ENCODE results near the gene SLC24A2.
"Not testable (repeated sequence)": the region's sequence is repeated elsewhere in the genome, so short reads cannot be mapped to it uniquely, and the experiment has no call there.

SLC24A2 gene

GRCh38 chr9:19788614-19789271 lies at the start of gene SLC24A2:
SLC24A2 (minus strand) TSS chr9:19789037.
- DNase-seq (ENCODE audit: low read depth in 3 of 3), result no peak

- DNase-seq (ENCODE audit: low read depth in 3 of 3), result not testable (repeated sequence)
Measured at GRCh38 chr9:19833331-19833730, 44.5 kb upstream of the SLC24A2 start.

GRCh38 chr9:19830796-19831195 lies 42.0 kb upstream of the SLC24A2 start:
- DNase-seq (ENCODE audit: low read depth in 3 of 3), result no peak

- DNase-seq (ENCODE audit: low read depth in 3 of 3), result no peak
Measured at GRCh38 chr9:19828576-19829109, 39.8 kb upstream of the SLC24A2 start.

GRCh38 chr9:19816769-19817168 lies 27.9 kb upstream of the SLC24A2 start:
- DNase-seq (ENCODE audit: low read depth in 3 of 3), result no peak

GRCh38 chr9:19812194-19812593 lies 23.4 kb upstream of the SLC24A2 start:
- DNase-seq (ENCODE audit: low read depth in 3 of 3), result no peak

- no peak for DNase-seq (ENCODE audit: low read depth in 3 of 3)
Measured at GRCh38 chr9:19809422-19810269, 20.8 kb upstream of the SLC24A2 start.

GRCh38 chr9:19807182-19807892 lies 18.5 kb upstream of the SLC24A2 start:
- DNase-seq (ENCODE audit: low read depth in 3 of 3), result no peak

- no peak for DNase-seq (ENCODE audit: low read depth in 3 of 3)
Measured at GRCh38 chr9:19804431-19804830, 15.6 kb upstream of the SLC24A2 start.

GRCh38 chr9:19800884-19801283 lies 12.0 kb upstream of the SLC24A2 start:
- DNase-seq (ENCODE audit: low read depth in 3 of 3), result no peak

GRCh38 chr9:19799784-19800183 lies 10.9 kb upstream of the SLC24A2 start:
- no peak for DNase-seq (ENCODE audit: low read depth in 3 of 3)

GRCh38 chr9:19788152-19788551 lies 685 bp downstream of the SLC24A2 start:
- DNase-seq (ENCODE audit: low read depth in 3 of 3), result no peak

GRCh38 chr9:19787672-19788071 lies 1.2 kb downstream of the SLC24A2 start:
- DNase-seq (ENCODE audit: low read depth in 3 of 3), result no peak

GRCh38 chr9:19785230-19785629 lies 3.6 kb downstream of the SLC24A2 start:
- DNase-seq (ENCODE audit: low read depth in 3 of 3), result no peak

- no peak for DNase-seq (ENCODE audit: low read depth in 3 of 3)
Measured at GRCh38 chr9:19784136-19784535, 4.7 kb downstream of the SLC24A2 start.

- DNase-seq (ENCODE audit: low read depth in 3 of 3), result no peak
Measured at GRCh38 chr9:19783500-19783899, 5.3 kb downstream of the SLC24A2 start.

- no peak for DNase-seq (ENCODE audit: low read depth in 3 of 3)
Measured at GRCh38 chr9:19782005-19782404, 6.8 kb downstream of the SLC24A2 start.

GRCh38 chr9:19781240-19781639 lies 7.6 kb downstream of the SLC24A2 start:
- DNase-seq (ENCODE audit: low read depth in 3 of 3), result no peak

GRCh38 chr9:19771446-19771845 lies 17.4 kb downstream of the SLC24A2 start:
- no peak for DNase-seq (ENCODE audit: low read depth in 3 of 3)

GRCh38 chr9:19770973-19771372 lies 17.9 kb downstream of the SLC24A2 start:
- DNase-seq (ENCODE audit: low read depth in 3 of 3), result no peak

GRCh38 chr9:19769213-19769612 lies 19.6 kb downstream of the SLC24A2 start:
- DNase-seq (ENCODE audit: low read depth in 3 of 3), result no peak

- no peak for DNase-seq (ENCODE audit: low read depth in 3 of 3)
Measured at GRCh38 chr9:19768798-19769197, 20.0 kb downstream of the SLC24A2 start.
